A549 (cell line): ENCODE data around the gene FAM181A.

Source experiments
- CEBPB ChIP-seq, 2 experiments: fragments of >200 bp in 1 of 2; sonication (Bioruptor Twin) in 1 of 2; formaldehyde crosslinking in 1 of 2; IDR thresholded peaks; 2 replicates each; pipeline ENCODE4 v1.6.1; 2012 to 2016
- CTCF ChIP-seq: fragments of >200 bp; sonication (Bioruptor Twin); formaldehyde crosslinking; IDR thresholded peaks from 3 replicates; pipeline ENCODE4 v1.5.1; 2016
- MAZ ChIP-seq: fragments of 150-350 bp; IDR thresholded peaks from 2 replicates; pipeline ENCODE4 v1.6.1; 2014; ENCODE audit warnings: antibody characterized with exemption, low read depth, low read length, borderline replicate concordance
- SREBF2 ChIP-seq: fragments of 450-650 bp; IDR thresholded peaks from 2 replicates; pipeline ENCODE4 v1.6.1; 2014; ENCODE audit warnings: mild to moderate bottlenecking, moderate library complexity

GRCh38 chr14:93917141-93917540 lies 10.0 kb upstream of the FAM181A start:
- TF ChIP-seq CTCF, result no peak
- no peak for TF ChIP-seq MAZ
- TF ChIP-seq SREBF2, result no peak
- no peak for TF ChIP-seq CEBPB (IDR thresholded peaks at IDR 0.05)
